Skeletal muscle tissue (tissue), 4 donors: Measurements from ENCODE around the gene EDN2. TPM values are rescaled to one million over a fixed set of nuclear protein-coding genes. Genes with fewer than 3 reads are reported as not detected.

Experiments used
- H3K27ac ChIP-seq: one replicate; pipeline ENCODE4 v1.7.0; 2013; ENCODE audit warnings: mild to moderate bottlenecking, low read depth, low read length, inconsistent platforms
- H3K27me3 ChIP-seq, 3 donors: one replicate each; pipeline ENCODE4 v1.7.0; 2013; ENCODE audit warnings: low read length in 3 of 3; ENCODE audit not compliant: control insufficient read depth in 3 of 3, insufficient read depth in 3 of 3
- H3K36me3 ChIP-seq, 3 donors: one replicate each; pipeline ENCODE4 v1.7.0; 2013; ENCODE audit warnings: low read length in 3 of 3; ENCODE audit not compliant: control insufficient read depth in 3 of 3, insufficient read depth in 3 of 3
- H3K4me1 ChIP-seq, 3 donors: one replicate each; pipeline ENCODE4 v1.7.0; 2013; ENCODE audit warnings: low read length in 3 of 3, mild to moderate bottlenecking in 3 of 3; ENCODE audit not compliant: control insufficient read depth in 3 of 3, insufficient read depth in 3 of 3
- H3K4me3 ChIP-seq, 3 donors: one replicate each; pipeline ENCODE4 v1.7.0; 2013; ENCODE audit warnings: low read length in 3 of 3
- H3K9ac ChIP-seq, 3 donors: one replicate each; pipeline ENCODE4 v1.7.0; 2013; ENCODE audit warnings: low read length in 3 of 3, mild to moderate bottlenecking in 3 of 3, moderate library complexity in 2 of 3, low read depth in 1 of 3
- H3K9me3 ChIP-seq, 3 donors: one replicate each; pipeline ENCODE4 v1.7.0; 2013; ENCODE audit warnings: low read length in 3 of 3; ENCODE audit not compliant: control insufficient read depth in 3 of 3
- total RNA-seq: library from RNA; depleted of rRNA; stranded (reverse); fragments of >200 nt; gene quantifications from one replicate; pipeline ENCODE4 v1.2.3, GENCODE V29; 2014
- donor health status: Osteomylitis.

EDN2 gene
- total RNA-seq, 1 donor from 2014 or later: not detected

DNA sequence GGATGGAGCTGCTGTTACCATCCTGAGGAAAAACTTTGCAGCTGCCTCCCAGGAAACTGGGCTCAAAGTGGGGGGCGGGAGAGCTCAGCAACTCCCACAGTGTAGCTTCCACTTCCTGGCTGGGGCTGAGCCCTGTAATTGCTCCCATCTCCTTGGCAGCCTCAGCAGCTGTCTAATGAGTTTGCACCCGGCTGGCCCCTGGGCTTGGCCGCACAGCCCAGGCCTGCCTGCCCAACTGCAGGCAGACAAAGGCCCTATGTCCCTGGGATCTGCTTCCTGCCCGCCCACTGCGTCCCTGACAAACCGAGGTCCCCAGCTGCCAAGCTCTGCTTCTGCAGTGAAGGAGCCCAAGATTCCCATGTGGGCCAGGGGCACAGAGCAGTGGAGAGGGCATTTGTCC, 30.1 kb downstream of the EDN2 start:
- Histone ChIP-seq H3K36me3 (no peaks in the 10 kb centered on the region), H3K4me3 (no peak overlapping the region), H3K9me3 (no peaks in the 10 kb centered on the region), H3K27ac (no peak overlapping the region), H3K27me3 (peaks cover 0 to under 1% (median 0%) of the 10 kb centered on the region in 3 donors), H3K9ac (no peak overlapping the region), H3K4me1 (peaks cover 12 to 30% (median 12%) of the 10 kb centered on the region in 3 donors)

DNA sequence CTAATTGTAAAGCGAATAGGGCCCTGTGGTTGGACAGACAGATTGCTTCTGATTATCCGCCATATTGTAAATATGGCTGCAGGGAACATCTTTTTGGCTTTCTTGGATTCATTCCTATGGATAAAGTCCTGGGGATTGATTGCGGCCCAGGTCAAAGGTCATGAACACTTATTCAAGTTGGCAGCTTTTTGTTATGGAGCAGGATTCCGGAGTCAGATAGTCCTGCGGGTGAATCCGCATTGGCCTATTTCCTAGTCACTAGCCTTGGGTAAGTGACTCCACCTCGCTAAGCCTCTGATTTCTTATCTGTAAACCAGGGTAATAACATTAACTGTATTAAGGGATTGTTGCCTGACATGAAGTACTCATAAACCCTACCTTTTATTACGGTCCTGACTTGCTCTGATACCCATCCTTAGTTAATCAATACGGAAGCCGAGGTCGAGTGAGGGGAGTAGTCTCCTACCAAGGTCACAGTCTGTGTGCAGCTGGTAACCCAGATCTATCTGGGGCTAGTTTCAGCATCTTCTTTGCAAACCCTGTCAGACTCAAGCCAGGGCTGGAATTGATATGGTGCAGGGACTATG, 31.7 kb downstream of the EDN2 start:
- H3K9ac ChIP-seq: no peak overlapping the region
- H3K9me3 ChIP-seq: no peaks in the 10 kb centered on the region
- no peaks in the 10 kb centered on the region for H3K36me3 ChIP-seq
- peaks cover 0 to 2% (median 0%) of the 10 kb centered on the region in 3 donors for H3K27me3 ChIP-seq
- H3K4me1 ChIP-seq: peaks cover 12 to 30% (median 12%) of the 10 kb centered on the region in 3 donors
- no peak overlapping the region for H3K4me3 ChIP-seq
- H3K27ac ChIP-seq: no peak overlapping the region

DNA sequence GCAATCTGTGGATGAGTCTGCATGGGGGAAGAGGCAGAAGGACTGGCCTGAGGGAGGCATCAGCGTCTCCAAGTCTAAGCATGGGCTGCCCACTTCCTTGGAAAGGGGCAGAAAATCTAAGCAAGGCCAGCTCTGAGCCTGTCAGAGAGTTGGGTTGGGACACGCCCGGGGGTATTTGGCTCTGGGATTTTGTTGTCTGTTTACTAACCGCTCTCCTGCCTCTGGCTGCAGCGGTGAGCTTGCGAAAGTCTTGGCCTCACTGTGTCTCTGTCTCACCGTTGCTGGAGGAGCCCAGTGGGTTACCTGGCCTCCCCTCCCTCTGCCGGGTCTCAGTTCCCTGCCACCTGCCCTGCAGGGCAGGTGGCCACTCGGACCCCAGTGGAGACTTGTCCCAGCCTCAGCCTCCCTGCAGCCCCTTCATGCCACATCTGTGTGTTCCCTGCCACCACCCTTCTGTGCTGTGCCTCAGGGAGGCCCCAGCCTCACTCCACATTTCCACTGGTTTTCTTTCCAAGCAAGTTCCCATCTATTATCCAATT, 33.7 kb downstream of the EDN2 start:
- Histone ChIP-seq H3K4me3 (no peak overlapping the region), H3K9me3 (no peaks in the 10 kb centered on the region), H3K36me3 (no peaks in the 10 kb centered on the region), H3K27me3 (peaks cover 0 to 2% (median 2%) of the 10 kb centered on the region in 3 donors), H3K4me1 (peaks cover 1 to 11% (median 6%) of the 10 kb centered on the region in 3 donors), H3K27ac (no peak overlapping the region), H3K9ac (no peak overlapping the region)

DNA sequence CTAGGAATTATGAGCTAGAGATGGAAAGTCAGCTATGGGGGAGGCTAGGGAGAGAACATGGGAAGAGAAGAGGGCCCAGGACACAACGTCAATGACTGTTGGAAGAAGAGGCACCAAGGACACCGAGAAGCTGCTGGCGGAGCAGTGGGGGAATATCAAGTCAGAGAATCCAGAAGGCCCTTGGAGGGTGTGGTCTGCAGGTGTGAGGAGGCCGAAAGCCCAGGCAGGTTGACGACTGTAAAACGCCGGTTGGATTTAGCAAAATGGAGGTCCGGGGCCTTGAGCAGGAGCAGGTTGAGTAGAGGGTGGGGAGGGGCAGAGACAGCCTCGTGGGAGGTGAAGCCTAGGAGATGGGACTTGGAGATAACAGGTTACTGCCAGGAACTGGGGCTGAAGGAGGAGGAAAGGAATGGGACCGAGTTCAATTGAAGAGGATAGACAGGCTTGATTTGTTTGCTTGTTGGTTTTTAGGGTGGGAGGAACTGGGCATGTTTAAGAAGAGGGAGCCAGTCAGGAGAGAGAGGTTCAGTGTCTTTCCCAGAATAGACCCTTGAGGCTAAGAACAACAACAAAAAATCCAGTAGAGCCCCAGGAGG, 35.1 kb downstream of the EDN2 start:
- Histone ChIP-seq H3K4me1 (peaks cover 0 to 6% (median 3%) of the 10 kb centered on the region in 3 donors), H3K36me3 (no peaks in the 10 kb centered on the region)

DNA sequence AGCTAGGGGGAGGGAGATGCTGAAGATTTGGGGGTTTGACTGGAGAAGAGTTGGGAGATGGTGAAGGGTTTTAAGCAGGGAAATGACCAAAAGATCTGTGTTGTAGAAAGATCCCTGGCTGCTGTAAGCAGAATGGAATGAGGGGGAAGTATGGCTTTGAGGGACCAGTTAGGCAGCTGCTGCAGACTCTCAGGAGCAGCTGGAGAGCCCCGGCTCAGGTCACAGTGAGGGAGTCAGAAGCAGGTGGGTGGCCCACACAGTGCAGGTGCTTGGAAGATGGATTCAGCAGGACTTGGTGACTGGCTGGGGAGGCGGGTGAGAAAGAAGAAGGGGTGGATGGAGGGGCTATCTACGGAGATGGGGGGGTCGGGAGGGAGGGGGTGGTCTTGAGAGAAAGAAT, 35.7 kb downstream of the EDN2 start:
- Histone ChIP-seq H3K9ac (no peak overlapping the region), H3K27ac (no peak overlapping the region), H3K27me3 (peaks cover 0 to 2% (median 2%) of the 10 kb centered on the region in 3 donors), H3K4me3 (no peak overlapping the region), H3K36me3 (no peaks in the 10 kb centered on the region), H3K9me3 (peaks cover 0 to 7% (median 3%) of the 10 kb centered on the region in 3 donors), H3K4me1 (peaks cover 0 to 5% (median 3%) of the 10 kb centered on the region in 3 donors)

More for the DNA sequence above, 35.1 kb downstream of the EDN2 start:
- no peak overlapping the region for H3K27ac ChIP-seq
- H3K4me3 ChIP-seq: no peak overlapping the region
- H3K27me3 ChIP-seq: peaks cover 0 to 2% (median 2%) of the 10 kb centered on the region in 3 donors
- peaks cover 0 to 4% (median 0%) of the 10 kb centered on the region in 3 donors for H3K9me3 ChIP-seq
- no peak overlapping the region for H3K9ac ChIP-seq

DNA sequence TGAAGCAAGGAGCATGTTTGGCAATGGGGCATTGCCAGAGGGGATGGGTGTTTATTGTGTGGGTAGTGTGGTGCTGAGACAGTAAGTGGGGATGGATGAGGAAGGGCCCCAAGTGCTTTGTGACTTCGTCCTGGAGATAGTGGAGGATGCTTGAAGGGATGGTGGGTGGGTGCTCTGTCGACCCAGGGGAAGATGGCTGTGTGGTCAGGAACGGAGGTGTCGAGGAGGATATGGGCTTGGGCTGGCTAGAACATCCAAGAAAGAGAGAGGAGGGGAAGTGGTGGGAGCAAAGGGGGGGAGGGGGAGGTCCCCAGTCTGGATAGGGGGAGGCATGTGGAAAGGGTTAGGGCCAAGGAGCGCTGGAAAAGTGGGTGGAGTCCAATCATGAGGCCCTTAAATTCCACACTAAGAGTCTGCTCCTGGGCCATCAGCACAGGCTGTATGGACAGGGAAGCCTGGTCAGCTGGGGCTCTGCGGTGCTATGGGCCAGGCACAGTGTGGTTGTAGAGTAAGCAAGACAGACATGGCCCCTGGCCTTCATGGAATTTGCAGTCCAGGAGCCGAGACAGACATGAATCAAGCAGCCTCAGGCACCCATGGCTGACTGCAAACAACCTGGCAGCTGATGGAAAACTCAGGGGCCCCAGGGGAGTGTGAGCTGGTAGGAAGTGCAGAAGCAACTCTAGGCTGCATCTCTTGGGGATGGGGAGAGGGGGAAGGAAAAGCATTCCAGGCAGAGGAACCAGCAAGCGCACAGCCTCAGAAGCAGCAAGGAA, 36.3 kb downstream of the EDN2 start:
- H3K27me3 ChIP-seq: peaks cover 0 to 2% (median 2%) of the 10 kb centered on the region in 3 donors
- H3K4me1 ChIP-seq: peaks cover 0 to 5% (median 3%) of the 10 kb centered on the region in 3 donors
- no peaks in the 10 kb centered on the region for H3K36me3 ChIP-seq
- peak overlapping the region in 1 of 3 donors; percentile 28 for H3K9ac ChIP-seq
- H3K9me3 ChIP-seq: peaks cover 0 to 7% (median 3%) of the 10 kb centered on the region in 3 donors
- H3K4me3 ChIP-seq: no peak overlapping the region
- no peak overlapping the region for H3K27ac ChIP-seq

DNA sequence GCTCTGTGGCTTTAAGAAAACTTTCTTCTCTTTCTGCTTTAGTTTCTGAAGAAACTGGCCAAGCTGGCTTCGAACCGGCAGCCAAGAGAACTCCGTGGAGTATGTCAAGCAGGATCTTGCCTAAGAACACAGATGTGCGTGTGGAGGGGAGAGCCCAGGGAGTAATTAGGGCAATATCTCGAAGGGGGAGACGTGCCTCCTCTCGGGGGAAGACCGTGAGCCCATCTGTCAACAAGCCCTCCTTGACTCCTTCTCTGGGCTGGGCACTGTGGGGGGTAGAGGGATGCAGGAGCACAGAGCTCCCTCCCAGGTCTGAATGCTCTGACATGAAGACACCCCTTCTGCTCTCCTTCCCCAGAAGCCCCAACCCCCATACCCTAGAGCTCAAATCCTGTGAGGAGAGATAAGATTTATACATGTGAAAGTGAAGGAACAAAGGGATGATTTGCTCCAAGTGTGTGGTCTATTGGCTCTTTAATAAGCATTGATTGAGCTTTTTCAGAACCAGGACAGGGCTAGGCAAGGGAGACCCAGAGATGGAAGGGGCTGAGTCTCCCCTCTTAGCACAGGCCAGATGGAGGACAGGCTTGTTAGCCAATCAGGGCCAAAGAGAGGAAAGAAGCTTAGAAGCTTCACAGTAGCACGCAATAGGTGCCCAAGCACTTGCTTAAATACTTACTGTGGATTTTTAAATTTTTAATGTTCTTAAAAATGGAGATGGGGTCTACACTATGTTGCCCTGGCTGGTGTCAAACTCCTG, 37.5 kb downstream of the EDN2 start:
- no peak overlapping the region for H3K9ac ChIP-seq
- H3K36me3 ChIP-seq: no peaks in the 10 kb centered on the region
- peaks cover 0 to 5% (median 3%) of the 10 kb centered on the region in 3 donors for H3K4me1 ChIP-seq
- H3K27ac ChIP-seq: no peak overlapping the region
- H3K9me3 ChIP-seq: peaks cover 0 to 7% (median 3%) of the 10 kb centered on the region in 3 donors
- H3K27me3 ChIP-seq: peaks cover 0 to 2% (median 2%) of the 10 kb centered on the region in 3 donors
- no peak overlapping the region for H3K4me3 ChIP-seq

DNA sequence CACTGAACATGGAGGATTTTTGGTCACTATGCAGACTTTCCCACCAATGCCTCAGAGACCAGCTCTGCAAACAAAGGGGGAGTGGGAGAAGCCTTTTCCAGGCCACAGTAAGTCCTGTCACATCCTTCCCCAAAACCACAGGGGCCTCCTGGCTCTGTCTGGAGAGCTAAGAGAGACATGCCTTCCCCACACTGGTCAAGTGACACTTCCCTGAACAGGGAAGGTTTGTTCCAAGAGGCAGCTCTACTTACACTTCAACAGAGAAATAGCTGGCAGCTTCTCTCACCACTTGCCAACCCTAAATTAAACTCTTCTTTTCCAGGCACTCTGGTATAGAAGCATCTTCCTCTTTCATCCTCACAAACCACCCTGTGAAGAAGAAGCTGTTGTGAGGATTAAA, 39.7 kb downstream of the EDN2 start:
- H3K36me3 ChIP-seq: no peaks in the 10 kb centered on the region
- no peak overlapping the region for H3K27ac ChIP-seq
- H3K27me3 ChIP-seq: peaks cover 0 to 2% (median 2%) of the 10 kb centered on the region in 3 donors
- H3K4me1 ChIP-seq: peaks cover 0 to 5% (median 3%) of the 10 kb centered on the region in 3 donors
- H3K9ac ChIP-seq: no peak overlapping the region
- H3K4me3 ChIP-seq: no peak overlapping the region
- peaks cover 0 to 7% (median 3%) of the 10 kb centered on the region in 3 donors for H3K9me3 ChIP-seq

DNA sequence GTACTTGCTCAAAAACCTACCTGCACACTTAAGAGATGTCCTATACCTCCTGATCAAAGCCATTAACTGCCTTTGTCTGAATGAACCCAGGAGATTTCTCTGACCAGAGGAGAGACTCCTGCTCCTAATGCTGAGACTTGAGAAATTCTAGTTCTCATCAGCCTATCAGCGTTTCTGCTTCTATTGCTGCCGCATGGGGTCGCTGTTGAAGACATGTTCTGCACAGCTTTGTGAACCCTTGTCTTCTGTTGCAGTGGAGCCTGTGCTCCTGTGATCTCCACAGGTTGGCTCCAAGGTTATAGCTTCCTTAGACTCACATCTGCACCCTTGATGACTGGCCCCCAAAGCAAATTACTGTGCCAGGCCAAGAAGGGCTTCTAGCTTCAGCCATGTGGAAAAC, 40.2 kb downstream of the EDN2 start:
- Histone ChIP-seq H3K9me3 (peaks cover 0 to 7% (median 3%) of the 10 kb centered on the region in 3 donors), H3K27ac (no peak overlapping the region), H3K36me3 (no peaks in the 10 kb centered on the region), H3K4me3 (no peak overlapping the region), H3K4me1 (peaks cover 0 to 5% (median 3%) of the 10 kb centered on the region in 3 donors), H3K27me3 (peaks cover 0 to 2% (median under 1%) of the 10 kb centered on the region in 3 donors), H3K9ac (no peak overlapping the region)
